GM12891 (cell line): ENCODE results near the gene ZBTB7B.

Experiments
- POLR2A ChIP-seq: IDR thresholded peaks from 2 replicates; pipeline ENCODE4 v1.6.1; 2011; ENCODE audit warnings: low read depth, low read length, control low read depth
- POLR2AphosphoS5 ChIP-seq: IDR thresholded peaks from 2 replicates; pipeline ENCODE4 v1.6.1; 2011; ENCODE audit warnings: low read depth, low read length, control low read depth
- SPI1 ChIP-seq: IDR thresholded peaks from 2 replicates; pipeline ENCODE4 v1.6.1; 2011; ENCODE audit warnings: low read depth, low read length, control low read depth

GRCh38 chr1:155016231-155016831, 13.7 kb downstream of the ZBTB7B start:
- TF ChIP-seq POLR2AphosphoS5, result no peak
- TF ChIP-seq POLR2A, result no peak
- no peak for TF ChIP-seq SPI1
